Activated T-cell treated with anti-CD3 and anti-CD28 coated beads for 1 hour (primary cell): ENCODE measurements around the gene DCLK1.

Experiments used
- DNase-seq: peaks from one replicate; pipeline ENCODE4 v3.0.0-alpha.2; 2020; ENCODE audit warnings: low read depth

DCLK1 gene

DNA sequence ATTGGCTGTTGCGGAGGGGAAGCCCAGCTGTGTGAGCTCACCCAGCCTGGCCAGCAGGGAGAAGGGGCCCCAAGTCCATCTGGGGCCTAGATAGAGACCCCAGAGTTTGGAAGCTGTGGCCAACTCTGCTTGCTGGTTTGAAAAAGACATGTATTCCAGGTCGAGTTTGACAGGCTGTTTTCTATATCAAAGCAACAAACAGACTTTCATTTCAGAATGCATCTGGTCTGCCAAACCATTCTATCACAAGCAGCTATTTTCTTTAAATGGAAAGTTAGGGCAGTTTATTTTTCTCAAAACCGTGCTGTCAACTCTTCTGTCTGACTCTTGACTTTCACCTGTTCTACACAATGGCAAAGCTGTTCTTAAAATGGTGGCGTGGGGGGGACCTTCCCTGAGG lies 185.8 kb downstream of the DCLK1 start:
- DNase-seq: no peak

DNA sequence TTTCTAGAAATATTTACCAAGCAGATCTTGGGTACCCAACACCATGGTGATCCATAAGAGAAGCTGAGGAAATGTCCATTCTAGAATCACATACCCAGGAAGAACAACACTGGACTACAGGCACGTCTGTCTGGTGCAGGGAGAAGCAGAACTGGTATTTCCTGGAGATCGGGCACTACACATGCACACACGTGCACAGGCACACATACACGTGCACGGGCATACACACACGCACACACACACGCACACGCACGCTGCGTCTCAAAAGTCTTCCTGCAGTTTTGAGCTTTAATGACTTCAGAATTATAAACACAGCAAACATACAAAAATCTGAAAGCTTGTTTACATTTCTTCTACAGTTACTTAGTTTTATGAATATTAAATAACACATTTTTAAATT lies 189.8 kb downstream of the DCLK1 start:
- DNase-seq: no peak

DNA sequence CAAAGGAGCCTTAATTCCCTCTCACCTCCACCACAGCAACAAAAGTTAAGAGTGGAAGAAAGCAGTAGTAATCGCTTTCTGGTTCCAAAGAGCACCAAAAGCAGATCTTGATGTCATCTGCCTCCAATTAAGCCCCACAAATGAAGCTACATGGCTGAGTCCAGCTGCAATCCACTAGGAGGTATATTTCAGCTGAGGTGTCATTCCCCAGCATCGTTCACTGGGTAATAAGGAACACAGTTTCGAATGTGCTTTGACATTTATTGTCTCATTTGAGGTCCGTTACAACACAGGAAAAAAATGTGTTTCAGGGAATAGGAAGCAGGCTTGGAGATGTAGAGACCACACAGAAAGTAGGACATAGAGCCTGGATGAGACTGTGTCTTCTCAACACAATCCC lies 190.4 kb downstream of the DCLK1 start:
- no peak for DNase-seq

DNA sequence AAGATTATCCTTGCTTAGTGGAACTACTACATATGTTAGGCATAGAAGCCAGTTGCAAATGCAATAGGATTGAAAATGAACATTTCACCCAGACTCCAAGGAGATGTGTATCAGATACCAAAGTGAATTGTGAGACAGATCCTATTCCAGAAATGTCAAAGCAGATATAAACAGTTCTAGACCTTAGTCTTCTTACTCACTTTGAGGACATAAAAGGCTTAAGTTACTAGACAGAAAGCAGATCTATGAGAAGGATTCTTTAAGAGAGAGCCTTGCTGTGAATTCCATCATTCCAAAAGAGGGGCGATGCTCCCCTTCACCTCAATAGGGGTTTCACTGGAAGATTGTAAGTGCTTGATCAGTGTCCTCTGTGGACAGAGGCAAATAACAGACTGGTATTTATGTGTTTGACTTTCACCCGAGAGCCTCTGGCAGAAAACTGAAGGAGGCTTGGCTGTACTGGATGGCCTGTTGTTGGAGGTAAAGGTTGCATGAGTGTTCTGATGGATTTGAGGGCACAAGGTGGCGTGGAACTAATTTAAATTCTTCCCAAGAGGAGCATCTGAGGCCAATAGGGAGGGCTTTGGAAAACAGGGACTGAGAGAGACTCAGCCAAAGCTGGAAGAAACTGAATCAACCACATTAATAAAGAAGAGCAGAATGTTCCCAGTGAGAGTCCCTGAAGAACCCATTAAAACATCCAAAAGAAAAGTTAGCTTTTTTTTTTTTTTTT lies 194.8 kb downstream of the DCLK1 start:
- no peak for DNase-seq

DNA sequence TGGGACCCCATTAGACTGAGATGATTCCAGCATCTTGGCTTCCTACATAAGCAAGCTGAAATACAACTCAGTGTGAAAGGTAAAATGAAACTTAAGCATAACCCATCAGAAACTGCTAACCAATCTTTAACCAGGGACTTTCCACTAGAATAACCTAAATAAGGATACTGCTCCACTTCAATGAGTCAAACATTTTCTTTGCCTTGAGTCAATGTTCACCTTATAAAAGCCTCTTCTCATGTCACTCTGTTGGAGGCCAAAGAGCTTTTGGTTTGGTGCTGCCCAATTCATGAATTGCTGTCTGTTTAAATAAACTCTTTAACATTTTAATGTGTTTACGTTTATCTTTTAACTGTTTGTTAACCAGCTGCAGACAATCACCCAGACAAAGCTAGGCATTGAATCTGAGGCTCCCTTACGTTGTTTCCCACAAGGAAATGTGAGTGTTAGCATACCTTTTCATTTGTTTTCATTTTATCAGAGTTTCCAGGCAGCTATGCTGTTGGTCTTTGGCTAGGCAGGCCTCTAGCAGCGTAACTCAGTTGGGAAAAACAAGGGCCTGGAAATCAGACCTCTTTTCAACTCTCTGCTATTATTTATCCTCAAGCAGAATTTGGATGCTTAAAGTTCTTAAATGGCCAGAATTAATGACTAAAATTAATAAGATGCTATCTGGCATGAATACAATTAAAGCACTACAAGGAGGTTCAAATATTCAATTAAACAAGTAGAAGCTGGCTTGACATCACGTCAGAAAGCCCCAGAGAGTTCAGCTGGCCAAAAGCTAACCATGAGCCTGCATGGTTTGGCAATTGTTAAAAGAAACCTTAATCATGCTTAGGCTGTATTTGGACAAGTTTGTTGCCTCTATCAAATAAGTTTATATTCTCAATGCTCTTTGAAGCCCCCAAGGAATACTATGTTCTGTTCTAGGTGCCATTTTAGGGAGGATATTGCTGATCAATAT lies 200.2 kb downstream of the DCLK1 start:
- no peak for DNase-seq

DNA sequence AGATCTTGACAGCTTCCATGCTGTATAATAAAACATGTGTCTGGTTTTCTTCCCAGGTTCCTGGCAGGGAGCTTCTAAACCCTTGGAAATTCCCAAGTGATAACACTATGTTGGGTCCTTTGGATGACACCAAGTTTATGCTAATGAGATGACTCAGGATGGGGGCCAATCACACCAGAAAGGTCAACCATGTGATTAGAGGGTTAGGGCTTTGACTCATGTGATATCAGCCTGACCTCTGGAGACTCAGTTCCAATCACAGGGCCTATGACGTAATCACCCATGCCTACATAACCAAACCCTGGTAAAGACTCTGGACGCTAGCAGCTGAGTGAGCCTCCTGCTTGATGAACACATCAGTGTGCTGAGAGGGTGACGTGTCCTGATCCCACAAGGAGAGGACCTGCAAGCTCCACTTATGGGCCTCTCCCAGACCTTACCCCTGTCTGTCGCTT lies 203.6 kb downstream of the DCLK1 start:
- no peak for DNase-seq

DNA sequence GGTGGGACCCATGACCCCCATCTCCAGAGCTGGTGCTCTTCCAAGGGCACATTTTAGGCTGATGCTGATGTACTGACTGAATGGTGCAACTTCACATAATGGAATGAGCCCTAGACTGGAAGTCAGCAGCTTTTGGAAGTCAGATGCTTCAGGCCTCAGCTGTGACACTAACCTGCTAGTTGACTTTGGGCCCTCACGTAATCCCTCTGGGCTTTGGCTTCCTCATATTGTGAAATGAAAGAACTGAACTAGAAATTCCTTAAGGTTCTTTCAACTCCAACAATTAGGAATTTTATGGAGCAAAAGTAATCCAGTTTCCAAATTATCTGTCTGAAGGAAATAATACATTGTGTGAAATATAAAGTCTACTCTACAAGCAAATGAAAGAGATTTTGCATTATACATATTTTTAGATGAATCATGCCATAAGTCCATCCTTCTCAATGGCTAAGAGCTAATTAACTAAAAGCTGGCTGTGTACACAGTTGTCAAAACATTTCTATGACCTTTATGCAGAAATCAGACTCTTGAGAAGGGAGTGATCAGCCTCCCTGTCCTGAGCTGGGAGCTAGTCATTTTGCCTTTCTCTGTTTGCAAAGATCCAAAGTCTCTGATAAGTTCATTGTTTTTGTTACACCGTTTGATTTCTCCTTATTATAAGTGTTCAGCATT lies 204.2 kb downstream of the DCLK1 start:
- DNase-seq: no peak

DNA sequence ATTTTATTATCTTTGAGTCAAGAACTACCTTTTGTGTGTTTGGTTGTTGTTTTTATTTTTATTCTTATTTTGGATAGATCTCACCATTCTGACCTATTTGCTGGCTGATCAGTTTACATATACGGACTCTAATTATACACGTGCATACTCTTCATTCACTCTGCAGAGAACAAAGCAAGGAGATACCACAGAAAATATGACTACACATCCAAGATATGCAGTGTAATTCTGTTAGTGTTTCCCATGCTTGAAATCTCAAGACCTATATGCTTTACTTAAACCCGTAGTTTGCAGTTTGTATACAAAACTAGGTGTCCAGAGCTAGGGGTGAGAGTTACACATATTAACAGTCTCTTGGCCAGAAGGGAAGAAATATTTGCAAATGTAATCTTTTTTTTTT lies 205.5 kb downstream of the DCLK1 start:
- no peak for DNase-seq

DNA sequence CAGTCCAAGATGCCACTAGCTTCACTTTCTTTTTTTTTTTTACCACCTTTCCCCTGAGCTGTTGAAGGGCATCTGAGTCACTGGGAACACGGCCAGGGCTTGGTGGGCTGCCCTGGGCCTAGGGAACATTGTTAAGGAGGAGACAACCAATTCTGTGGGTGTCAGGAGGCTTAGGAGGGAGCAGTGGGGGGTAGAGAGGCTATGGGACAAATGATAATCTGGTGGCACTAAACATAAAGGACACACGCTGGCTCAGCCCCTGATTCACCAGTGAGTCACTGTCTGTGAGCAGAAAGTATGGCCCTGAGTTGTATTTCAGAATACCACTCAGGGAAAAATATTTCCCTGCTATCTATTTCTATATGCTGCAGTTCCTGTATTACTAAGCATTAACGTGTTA lies 207.8 kb downstream of the DCLK1 start:
- DNase-seq: no peak

DNA sequence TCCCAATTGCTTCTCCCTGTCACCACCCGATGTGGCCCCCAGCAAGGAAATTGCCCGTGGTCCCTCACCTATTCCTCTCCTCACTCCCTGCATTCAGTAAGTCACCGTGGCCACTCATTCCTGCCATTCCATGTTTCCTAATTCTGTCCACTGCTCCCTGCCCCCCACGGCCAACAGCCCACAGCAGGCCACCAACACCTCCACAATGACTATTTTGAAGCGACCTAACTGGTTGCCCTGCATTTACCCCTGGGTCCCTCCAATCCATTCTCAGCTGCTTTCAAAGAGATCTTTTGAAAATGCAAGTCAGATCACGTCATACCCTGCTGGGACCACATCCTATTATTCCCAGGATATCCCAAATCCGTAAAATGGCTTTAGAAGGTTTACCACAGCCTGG lies 210.4 kb downstream of the DCLK1 start:
- DNase-seq: no peak

DNA sequence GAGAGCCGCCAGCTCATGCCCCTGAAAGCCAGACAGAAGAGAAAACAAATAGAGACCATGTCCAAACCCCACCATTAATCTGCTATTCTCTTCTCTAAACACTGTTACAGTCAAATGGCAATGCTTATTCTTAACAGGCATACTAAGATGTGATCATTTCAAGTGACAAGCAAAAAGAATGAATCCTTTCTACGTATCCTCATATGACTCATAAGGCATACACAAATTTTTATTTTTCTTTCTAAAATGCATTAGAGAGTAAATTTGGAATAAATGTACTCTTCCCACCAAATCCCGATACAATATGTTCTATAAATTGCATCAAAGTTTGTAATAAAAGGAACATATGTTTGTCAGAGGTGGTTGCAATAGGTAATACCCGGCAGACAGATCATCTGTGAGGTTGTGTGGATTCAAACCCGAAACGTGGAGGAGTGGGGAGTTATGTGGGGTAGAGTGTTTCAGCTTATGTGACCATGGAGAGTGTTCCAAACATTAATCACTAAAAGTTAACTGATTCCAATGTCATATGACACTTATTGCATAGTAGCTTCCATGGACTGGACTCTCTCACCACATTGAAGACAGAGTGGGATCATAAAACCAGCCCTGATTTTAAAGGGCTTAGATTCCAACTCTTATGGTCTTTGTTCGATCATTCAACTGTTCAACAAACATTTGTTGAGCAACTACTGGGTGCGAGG lies 213.1 kb downstream of the DCLK1 start:
- DNase-seq: no peak

DNA sequence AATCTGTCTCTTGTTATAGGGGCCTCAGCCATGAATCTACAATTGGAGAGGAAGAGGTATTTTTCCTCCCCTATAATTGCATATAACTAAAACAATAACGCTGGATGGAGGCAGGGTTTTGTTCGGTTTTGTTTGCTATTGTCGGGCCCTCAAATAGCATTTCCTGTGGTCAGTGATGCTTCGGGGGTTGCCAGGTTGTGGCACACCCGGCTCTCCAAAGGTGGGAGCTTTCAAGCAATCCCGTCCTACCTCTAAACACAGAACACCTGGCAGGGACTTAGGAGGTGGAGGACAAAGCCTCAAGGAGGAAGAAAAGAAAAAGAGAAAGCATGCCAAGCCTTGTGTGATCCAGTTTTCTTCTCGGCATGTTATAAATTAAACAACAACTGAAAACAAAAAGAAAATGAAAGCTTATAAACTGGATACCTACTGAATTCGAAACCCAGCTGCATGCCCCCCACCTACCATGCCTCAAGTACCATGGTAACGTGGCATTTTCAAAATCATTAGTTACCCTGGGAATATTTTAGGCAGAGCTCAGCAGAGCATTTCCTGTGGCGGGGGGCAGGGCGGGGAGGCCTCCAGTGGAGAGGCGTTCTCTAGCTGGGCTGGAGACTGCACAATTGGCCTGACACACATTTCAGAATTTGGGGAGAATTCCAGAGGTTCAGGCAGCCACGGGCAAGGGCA lies 213.8 kb downstream of the DCLK1 start:
- DNase-seq: no peak

DNA sequence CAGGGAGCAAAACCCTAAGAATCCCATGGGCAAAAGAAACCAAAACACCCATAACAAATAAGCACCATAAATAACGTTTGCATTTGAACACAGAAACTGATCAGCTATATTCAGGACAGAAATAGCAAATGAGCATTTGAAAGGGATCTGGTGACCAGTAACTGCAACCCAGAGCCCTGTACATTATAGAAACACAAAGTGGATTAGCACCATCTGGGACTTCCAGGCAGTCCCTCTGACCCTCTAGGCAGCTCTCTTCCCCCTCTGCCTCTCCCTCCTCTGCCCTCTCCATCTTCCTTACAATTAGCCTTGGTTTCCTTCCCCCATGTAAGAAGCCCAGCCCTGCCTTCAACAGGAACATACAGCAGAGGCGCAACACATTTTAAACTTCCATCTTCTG lies 215.0 kb downstream of the DCLK1 start:
- no peak for DNase-seq

DNA sequence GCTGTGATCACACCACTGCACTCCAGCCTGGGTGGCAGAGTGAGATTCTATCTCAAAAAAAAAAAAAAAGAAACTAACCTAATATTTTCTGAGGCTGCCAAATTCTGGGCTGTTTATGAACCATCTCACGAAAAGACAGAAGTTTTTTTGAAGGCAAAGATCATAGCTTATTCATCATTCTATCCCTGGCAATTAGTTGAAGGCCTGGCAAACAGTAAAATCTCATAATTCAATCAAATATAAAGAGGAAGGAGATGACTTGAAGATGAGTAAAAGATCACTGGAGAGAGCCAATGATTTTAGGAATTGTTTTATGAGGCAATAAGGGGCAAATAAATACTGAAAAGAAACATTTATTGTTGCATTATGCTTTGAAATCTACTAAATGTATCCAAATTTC lies 216.5 kb downstream of the DCLK1 start:
- no peak for DNase-seq

DNA sequence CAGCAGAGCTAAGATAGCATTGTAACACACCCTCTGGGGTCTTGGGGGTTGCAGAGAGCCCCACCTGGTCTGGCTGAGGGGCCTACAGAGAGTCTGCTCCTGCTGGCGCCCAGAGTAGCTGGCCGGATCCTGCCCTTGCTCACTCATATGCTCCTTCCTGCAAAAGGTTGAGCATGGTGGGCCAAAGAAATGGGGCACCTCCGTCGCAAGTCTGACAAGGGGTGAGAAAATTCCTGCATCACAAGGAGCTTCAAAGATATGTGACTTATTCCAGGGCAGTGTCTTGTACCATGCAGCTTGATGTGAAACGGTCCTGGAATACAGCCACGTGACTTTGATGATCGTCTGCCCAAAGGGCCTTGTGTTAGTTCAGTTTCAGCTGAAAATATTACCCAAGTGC lies 218.3 kb downstream of the DCLK1 start:
- no peak for DNase-seq

DNA sequence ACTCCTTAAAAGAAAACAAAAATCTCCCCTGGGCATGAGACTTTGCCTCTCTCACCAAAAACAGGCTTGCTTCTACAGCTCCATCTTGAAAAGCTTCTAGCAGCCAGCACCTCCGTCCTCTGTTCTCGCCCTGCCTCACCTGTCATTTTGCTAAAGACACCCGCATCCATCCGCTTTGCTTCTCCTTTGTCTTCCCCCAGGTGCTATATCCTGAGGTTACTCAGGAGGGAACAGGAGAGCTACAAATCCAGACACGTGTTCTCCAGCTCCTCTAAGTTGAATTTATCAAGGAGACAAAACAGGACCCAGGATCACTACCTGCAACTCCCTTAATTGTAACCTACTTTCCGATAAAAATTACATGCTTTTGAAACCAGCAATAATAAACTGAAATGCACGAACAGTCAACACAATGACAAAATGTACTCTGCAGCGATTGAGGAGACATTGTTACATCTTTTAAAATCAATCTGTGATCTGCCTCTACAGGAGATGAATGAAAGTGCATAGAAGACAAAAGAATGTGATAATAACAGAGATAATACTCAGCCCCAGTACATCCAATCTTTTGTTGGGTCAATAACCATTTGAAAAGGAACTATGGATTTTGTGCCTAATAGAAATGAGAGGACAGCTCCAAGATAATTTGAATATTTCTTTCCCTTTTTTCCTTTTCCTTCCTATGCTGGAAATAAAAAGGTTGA lies 221.2 kb downstream of the DCLK1 start:
- no peak for DNase-seq

DNA sequence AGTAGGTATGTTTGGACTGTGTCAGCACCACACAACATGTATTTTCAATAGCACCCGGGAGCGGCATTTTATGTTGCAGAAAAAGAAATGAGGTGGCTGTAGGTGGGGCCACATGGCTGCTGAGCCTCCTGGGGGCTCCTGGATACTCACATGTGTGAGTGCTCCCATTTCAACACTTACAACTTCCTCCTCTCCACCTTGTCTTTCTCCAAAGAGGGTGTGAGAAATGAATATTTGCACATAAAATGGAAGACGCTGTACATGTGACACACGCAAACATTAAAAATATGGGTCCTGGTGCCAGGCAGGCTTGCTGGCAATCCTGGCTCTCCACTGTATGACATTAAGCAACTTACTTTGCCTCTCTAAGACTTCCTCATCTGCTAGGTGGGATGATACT lies 222.1 kb downstream of the DCLK1 start:
- no peak for DNase-seq

DNA sequence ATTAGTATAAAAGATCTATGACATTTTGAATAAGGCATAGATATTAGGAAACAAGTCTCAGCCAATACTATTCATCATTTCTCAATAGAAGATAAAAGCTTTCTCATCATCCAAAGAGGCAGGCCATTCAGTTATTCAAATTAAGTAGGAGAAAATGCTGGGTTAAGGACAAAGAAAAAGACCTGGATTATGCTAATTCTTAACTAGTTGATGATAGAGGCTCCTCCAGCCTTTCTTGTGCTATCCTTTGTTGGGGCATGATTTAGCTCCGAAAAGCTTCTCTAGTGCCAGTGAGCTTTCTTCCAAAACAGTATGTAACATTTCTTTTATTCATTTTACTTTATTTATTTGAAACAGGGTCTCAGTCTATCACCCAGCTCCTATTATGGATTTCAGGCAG lies 223.0 kb downstream of the DCLK1 start:
- no peak for DNase-seq

DNA sequence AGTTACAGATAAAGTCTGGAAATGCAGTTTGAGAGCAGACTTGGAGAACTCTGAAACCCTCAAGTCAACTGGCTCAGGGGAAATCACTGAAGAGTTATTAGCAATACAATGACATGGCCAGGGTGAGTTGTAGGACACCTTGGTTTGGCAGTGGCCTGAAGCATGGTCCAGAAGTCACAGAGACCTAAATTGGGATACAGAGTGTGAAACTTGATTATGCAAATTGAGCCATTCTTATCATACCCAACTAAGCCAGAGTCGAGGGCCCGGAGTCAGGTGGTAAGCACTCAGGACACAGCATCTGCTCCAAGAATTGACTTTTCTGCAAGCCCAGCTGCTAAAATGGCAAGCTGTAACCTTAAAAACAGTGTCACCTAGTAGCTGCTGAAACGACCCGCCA lies 224.5 kb downstream of the DCLK1 start:
- DNase-seq: no peak

DNA sequence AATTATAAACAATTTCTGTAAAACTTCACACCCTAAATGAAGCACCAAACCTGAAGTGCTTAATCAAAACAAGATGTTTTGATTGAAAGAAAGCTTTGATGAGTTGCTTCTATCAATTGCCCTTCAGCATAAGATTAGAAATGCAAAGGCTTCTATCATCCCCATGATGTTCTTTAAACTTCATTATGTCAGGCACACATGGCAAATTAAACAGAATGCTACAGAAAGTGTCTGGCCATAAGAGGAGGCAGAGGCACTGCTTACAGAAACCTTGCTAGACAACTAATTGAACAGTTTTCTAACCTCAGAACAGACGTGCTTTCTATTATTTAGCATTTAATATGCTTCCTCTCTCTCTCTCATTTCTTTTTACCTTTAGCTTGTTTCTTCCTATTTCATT lies 228.1 kb downstream of the DCLK1 start:
- no peak for DNase-seq

DNA sequence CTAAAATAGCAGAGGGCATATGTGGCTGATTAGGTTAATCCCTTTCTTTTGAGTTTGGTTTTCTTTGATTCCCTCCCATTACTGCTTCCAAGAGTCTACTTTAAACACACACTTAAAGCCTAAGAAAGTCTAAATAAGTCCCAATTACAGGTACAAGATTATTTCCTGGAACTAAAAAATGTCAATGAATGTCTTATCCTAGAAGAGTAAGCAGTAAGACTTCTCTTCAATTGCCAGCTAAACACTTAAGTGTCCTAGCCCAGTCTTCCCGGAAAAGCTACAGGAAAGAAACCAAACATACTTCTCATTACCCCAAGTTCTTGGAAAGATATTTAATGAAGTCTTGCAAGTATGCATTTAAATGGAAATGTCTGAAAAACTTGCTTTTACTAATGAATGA lies 233.1 kb downstream of the DCLK1 start:
- DNase-seq: no peak
